Stomach (tissue), 4 donors: ENCODE data around the gene RBMS1.

Source experiments
- CTCF ChIP-seq, 7 experiments: fragments of 450-650 bp in 4 of 7; fragments of 200-600 bp in 3 of 7; sonication (generic) in 3 of 7; IDR thresholded peaks; one replicate each; pipeline ENCODE4 v1.5.1; 2016 to 2019; ENCODE audit warnings: antibody characterized with exemption in 7 of 7, control low read depth in 2 of 7, mild to moderate bottlenecking in 1 of 7
- EP300 ChIP-seq: sonication (generic); formaldehyde crosslinking; IDR thresholded peaks from one replicate; pipeline ENCODE4 v1.6.1; 2017; ENCODE audit warnings: antibody characterized with exemption
- POLR2AphosphoS5 ChIP-seq, 3 donors: sonication (generic); formaldehyde crosslinking; IDR thresholded peaks; one replicate each; pipeline ENCODE4 v1.6.1; 2016; ENCODE audit warnings: antibody characterized with exemption in 3 of 3

DNA sequence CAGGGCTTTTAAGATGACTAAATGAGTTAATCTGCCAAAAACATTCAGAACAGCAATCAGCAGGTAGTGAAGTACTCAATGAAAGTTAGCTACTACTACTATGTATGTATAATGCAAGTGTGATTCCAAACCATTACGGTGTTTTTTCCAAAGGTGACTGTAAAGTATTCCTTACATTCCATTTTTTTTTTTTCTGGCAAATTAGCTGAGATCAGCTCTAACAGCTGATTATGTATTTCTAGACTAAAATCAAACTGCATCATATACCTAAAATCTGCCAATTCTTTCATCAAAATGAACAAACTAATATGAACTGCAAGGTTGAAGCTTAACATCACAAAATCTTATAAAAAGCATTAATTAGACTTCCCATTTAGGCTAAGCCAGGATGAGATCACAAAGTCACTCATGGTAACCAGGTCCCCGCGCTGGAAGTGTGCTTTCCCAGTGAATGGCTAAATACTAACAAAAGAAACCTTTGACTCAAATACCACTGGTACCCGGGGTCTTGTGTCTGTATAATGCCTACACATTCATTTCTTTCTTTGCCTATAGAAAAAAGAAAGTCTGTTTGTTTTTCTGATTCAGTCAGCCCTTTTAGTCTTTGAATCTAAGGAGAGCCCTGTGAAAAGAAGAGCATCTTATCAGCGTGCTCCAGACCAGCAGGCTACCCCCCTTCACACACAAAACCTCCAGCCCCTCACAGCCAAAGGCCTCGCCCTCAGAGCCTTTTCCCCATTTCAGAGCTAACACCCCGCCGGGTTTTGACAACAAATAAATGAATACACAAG is 88.3 kb downstream of the RBMS1 start:
- TF ChIP-seq CTCF (IDR thresholded peaks at IDR 0.05) (no peak), POLR2AphosphoS5 (IDR thresholded peaks at IDR 0.05) (no peak), EP300 (no peak)
